H1 (cell line): ENCODE results near the gene TDP1. TPM values are rescaled to one million over a fixed set of nuclear protein-coding genes. Genes with fewer than 3 reads are reported as not detected.

Experiments
- ATF2 ChIP-seq: IDR thresholded peaks from 2 replicates; pipeline ENCODE4 v1.6.1; 2012; ENCODE audit warnings: low read length, inconsistent platforms
- CREB1 ChIP-seq: IDR thresholded peaks from 2 replicates; pipeline ENCODE4 v1.6.1; 2012; ENCODE audit warnings: inconsistent platforms
- CTBP2 ChIP-seq: IDR thresholded peaks from 2 replicates; pipeline ENCODE4 v1.7.0; 2011; ENCODE audit warnings: borderline replicate concordance, mild to moderate bottlenecking, moderate library complexity, mixed read lengths, low read length; ENCODE audit not compliant: insufficient read depth, insufficient read length
- PHF8 ChIP-seq: fragments of 200-600 bp; sonication (generic); conservative IDR thresholded peaks from 2 replicates; pipeline ENCODE4 v1.7.1; 2012; ENCODE audit warnings: low read depth, mild to moderate bottlenecking, inconsistent platforms, low read length, moderate library complexity
- polyA plus RNA-seq, 7 experiments: library from polyadenylated mRNA; depleted of rRNA in 3 of 7; stranded (reverse) in 5 of 7; unstranded in 2 of 7; fragments of >200 nt in 5 of 7; fragments of 200-250 nt in 2 of 7; gene quantifications; 1 replicate in 5 of 7; 2 replicates in 1 of 7; 4 replicates in 1 of 7; pipeline versions ENCODE4 v1.2.1 to v1.2.3, GENCODE V29; 2011 to 2013; ENCODE audit warnings: missing spikeins in 2 of 7, mixed read lengths in 2 of 7
- total RNA-seq: library from RNA; stranded (reverse); fragmentation: NEBNext Ultra II Directional; extraction: Animal tissue kit (Norgen Biotek cat#: 25700); gene quantifications from 2 replicates; pipeline ENCODE4 v1.2.1, GENCODE V29; 2021

Gene TDP1
- total and polyA plus RNA-seq, 2 of the 8 experiments (the other 6 are each of a cell fraction or from before 2014, with no cell fraction given), result 32.2 to 69.9 TPM

- TF ChIP-seq CTBP2, result no peak
- peak; percentile 74 for TF ChIP-seq PHF8
- TF ChIP-seq CREB1, result peak; percentile 36; the same call in 1 of the 2 replicates
- no peak for TF ChIP-seq ATF2
These were observed 1.4 kb upstream of the TDP1 start, which contains the start of gene EFCAB11 (continued) for GRCh38 chr14:89954070-89955021.
